ENCODE measurements around the gene PDGFA. TPM values are rescaled to one million over a fixed set of nuclear protein-coding genes. Genes with fewer than 3 reads are reported as not detected.

The PDGFA gene
- total and polyA plus RNA-seq, 2 experiments from 2014 or later = 35.6 to 43.1 TPM

DNA sequence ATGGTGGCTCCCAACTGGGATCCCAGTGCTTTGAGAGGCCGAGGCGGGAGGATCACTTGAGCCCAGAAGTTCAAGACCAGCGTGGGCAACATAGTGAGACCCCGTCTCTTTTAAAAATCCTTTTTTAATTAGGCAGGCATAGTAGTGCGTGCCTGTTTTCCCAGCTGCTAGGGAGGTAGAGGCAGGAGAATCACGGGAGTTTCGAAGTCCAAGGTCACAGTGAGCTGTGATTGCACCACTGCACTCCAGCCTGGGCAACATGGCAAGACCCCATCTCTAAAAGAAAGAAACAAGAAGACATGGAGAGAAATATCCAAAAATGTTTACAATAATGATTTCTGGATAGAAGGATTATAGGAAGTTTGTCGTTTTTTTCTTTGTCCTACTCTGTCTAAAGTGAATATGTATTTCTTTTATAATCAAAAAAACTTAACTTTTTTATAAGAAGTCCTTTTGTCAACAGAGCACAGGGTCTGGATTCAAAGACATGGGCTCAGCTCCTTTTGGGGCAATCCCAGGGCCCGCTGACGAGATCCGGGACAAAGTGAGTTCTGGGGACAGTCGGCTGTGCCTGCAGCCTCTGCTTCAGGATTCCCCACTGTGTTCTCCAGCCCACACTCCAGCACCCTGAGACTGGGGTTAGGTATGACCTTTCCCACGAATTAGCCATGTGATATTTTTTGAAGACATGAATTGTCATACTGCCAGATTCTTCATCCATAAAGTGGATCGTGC lies 45.6 kb downstream of the PDGFA start:
- no peaks in the 10 kb centered on the region for H3K79me2 ChIP-seq (replicated peaks; ENCODE audit: insufficient read depth)
- H3K9me3 Mint-ChIP-seq = peaks cover 3% of the 10 kb centered on the region; the same call in 1 of the 3 replicates

More for the DNA sequence above, 45.6 kb downstream of the PDGFA start:
- no peak for DNase-seq (ENCODE audit: low spot score)
- Histone ChIP-seq H3F3A (replicated peaks; ENCODE audit: low read depth) (no peaks in the 10 kb centered on the region), H4K20me1 (replicated peaks; ENCODE audit: insufficient read depth) (no peaks in the 10 kb centered on the region), H3K27me3 (ENCODE audit: insufficient read depth) (no peaks in the 10 kb centered on the region), H3K27ac (ENCODE audit: low read depth) (no peak overlapping the region), H3K36me3 (ENCODE audit: insufficient read depth) (no peaks in the 10 kb centered on the region), H2AFZ (no peak overlapping the region), H3K9me2 (ENCODE audit: insufficient read depth) (no peaks in the 10 kb centered on the region), H3K4me1 (ENCODE audit: insufficient read depth) (no peaks in the 10 kb centered on the region), H3K4me2 (no peak overlapping the region), H3K4me3 (no peak overlapping the region)
- no peak for ATAC-seq
- Mint-ChIP-seq H3K27me3 (ENCODE audit: insufficient read depth, low read depth, poor library complexity) (peaks cover 2% of the 10 kb centered on the region), H3K4me1 (no peaks in the 10 kb centered on the region; the same call in 2 of the 3 replicates), H3K4me3 (no peak overlapping the region), H3K36me3 (ENCODE audit: low read depth) (no peaks in the 10 kb centered on the region), H3K27ac (no peak overlapping the region)
- TF ChIP-seq JUNB (IDR thresholded peaks at IDR 0.05; ENCODE audit: unreplicated experiment) (no peak), CREB1 (CRISPR knock-in tag; IDR thresholded peaks at IDR 0.05; ENCODE audit: low read depth) (no peak), EZH2 (IDR thresholded peaks at IDR 0.05; ENCODE audit: low read depth, unreplicated experiment) (no peak), ZNF331 (CRISPR knock-in tag; IDR thresholded peaks at IDR 0.05; ENCODE audit: low read depth) (no peak), POLR2AphosphoS5 (IDR thresholded peaks at IDR 0.05; ENCODE audit: low read depth) (no peak), ZNF114 (CRISPR knock-in tag; IDR thresholded peaks at IDR 0.05) (no peak), STAT1 (IDR thresholded peaks at IDR 0.05; ENCODE audit: unreplicated experiment) (no peak), NANOG (IDR thresholded peaks at IDR 0.05; ENCODE audit: borderline replicate concordance) (no peak)
- TF ChIP-seq, protein P1, sequence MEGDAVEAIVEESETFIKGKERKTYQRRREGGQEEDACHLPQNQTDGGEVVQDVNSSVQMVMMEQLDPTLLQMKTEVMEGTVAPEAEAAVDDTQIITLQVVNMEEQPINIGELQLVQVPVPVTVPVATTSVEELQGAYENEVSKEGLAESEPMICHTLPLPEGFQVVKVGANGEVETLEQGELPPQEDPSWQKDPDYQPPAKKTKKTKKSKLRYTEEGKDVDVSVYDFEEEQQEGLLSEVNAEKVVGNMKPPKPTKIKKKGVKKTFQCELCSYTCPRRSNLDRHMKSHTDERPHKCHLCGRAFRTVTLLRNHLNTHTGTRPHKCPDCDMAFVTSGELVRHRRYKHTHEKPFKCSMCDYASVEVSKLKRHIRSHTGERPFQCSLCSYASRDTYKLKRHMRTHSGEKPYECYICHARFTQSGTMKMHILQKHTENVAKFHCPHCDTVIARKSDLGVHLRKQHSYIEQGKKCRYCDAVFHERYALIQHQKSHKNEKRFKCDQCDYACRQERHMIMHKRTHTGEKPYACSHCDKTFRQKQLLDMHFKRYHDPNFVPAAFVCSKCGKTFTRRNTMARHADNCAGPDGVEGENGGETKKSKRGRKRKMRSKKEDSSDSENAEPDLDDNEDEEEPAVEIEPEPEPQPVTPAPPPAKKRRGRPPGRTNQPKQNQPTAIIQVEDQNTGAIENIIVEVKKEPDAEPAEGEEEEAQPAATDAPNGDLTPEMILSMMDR (conservative IDR thresholded peaks at IDR 0.05; ENCODE audit: low read depth in 2 of 2) = no peak
- TF ChIP-seq, protein P2, sequence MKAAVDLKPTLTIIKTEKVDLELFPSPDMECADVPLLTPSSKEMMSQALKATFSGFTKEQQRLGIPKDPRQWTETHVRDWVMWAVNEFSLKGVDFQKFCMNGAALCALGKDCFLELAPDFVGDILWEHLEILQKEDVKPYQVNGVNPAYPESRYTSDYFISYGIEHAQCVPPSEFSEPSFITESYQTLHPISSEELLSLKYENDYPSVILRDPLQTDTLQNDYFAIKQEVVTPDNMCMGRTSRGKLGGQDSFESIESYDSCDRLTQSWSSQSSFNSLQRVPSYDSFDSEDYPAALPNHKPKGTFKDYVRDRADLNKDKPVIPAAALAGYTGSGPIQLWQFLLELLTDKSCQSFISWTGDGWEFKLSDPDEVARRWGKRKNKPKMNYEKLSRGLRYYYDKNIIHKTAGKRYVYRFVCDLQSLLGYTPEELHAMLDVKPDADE (IDR thresholded peaks at IDR 0.05) = no peak
- TF ChIP-seq, protein P3, sequence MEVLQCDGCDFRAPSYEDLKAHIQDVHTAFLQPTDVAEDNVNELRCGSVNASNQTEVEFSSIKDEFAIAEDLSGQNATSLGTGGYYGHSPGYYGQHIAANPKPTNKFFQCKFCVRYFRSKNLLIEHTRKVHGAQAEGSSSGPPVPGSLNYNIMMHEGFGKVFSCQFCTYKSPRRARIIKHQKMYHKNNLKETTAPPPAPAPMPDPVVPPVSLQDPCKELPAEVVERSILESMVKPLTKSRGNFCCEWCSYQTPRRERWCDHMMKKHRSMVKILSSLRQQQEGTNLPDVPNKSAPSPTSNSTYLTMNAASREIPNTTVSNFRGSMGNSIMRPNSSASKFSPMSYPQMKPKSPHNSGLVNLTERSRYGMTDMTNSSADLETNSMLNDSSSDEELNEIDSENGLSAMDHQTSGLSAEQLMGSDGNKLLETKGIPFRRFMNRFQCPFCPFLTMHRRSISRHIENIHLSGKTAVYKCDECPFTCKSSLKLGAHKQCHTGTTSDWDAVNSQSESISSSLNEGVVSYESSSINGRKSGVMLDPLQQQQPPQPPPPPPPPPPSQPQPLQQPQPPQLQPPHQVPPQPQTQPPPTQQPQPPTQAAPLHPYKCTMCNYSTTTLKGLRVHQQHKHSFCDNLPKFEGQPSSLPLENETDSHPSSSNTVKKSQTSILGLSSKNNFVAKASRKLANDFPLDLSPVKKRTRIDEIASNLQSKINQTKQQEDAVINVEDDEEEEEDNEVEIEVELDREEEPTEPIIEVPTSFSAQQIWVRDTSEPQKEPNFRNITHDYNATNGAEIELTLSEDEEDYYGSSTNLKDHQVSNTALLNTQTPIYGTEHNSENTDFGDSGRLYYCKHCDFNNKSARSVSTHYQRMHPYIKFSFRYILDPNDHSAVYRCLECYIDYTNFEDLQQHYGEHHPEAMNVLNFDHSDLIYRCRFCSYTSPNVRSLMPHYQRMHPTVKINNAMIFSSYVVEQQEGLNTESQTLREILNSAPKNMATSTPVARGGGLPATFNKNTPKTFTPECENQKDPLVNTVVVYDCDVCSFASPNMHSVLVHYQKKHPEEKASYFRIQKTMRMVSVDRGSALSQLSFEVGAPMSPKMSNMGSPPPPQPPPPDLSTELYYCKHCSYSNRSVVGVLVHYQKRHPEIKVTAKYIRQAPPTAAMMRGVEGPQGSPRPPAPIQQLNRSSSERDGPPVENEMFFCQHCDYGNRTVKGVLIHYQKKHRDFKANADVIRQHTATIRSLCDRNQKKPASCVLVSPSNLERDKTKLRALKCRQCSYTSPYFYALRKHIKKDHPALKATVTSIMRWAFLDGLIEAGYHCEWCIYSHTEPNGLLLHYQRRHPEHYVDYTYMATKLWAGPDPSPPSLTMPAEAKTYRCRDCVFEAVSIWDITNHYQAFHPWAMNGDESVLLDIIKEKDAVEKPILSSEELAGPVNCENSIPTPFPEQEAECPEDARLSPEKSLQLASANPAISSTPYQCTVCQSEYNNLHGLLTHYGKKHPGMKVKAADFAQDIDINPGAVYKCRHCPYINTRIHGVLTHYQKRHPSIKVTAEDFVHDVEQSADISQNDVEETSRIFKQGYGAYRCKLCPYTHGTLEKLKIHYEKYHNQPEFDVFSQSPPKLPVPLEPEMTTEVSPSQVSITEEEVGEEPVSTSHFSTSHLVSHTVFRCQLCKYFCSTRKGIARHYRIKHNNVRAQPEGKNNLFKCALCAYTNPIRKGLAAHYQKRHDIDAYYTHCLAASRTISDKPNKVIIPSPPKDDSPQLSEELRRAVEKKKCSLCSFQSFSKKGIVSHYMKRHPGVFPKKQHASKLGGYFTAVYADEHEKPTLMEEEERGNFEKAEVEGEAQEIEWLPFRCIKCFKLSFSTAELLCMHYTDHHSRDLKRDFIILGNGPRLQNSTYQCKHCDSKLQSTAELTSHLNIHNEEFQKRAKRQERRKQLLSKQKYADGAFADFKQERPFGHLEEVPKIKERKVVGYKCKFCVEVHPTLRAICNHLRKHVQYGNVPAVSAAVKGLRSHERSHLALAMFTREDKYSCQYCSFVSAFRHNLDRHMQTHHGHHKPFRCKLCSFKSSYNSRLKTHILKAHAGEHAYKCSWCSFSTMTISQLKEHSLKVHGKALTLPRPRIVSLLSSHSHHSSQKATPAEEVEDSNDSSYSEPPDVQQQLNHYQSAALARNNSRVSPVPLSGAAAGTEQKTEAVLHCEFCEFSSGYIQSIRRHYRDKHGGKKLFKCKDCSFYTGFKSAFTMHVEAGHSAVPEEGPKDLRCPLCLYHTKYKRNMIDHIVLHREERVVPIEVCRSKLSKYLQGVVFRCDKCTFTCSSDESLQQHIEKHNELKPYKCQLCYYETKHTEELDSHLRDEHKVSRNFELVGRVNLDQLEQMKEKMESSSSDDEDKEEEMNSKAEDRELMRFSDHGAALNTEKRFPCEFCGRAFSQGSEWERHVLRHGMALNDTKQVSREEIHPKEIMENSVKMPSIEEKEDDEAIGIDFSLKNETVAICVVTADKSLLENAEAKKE (CRISPR knock-in tag; IDR thresholded peaks at IDR 0.05) = no peak

All from GM23338 (cell line).